Mucosa of descending colon (tissue), 3 donors: ENCODE measurements around the gene AHCYL2. TPM values are rescaled to one million over a fixed set of nuclear protein-coding genes. Genes with fewer than 3 reads are reported as not detected.

Experiments used
- ATAC-seq: fragments of 200-7000 bp; cut with Tn5 transposase; one replicate; pipeline ENCODE4 v1.9.1; 2020; ENCODE audit warnings: mild to moderate bottlenecking, moderate library complexity
- DNase-seq, 3 donors: peaks; one replicate each; pipeline ENCODE4 v3.0.0-alpha.2; 2020
- H3K36me3 ChIP-seq: fragments of 200-600 bp; one replicate; pipeline ENCODE4 v1.8.0; 2021; ENCODE audit warnings: low read depth, mild to moderate bottlenecking
- H3K4me1 ChIP-seq: fragments of 200-600 bp; one replicate; pipeline ENCODE4 v1.8.0; 2021; ENCODE audit warnings: low read depth, mild to moderate bottlenecking
- H3K4me3 ChIP-seq: fragments of 200-600 bp; one replicate; pipeline ENCODE4 v1.8.0; 2021; ENCODE audit warnings: mild to moderate bottlenecking
- H3K9me3 ChIP-seq: fragments of 200-600 bp; one replicate; pipeline ENCODE4 v1.8.0; 2021; ENCODE audit warnings: mild to moderate bottlenecking
- intact Hi-C, 2 donors: fragments of 100-400 bp; cut with DNase I in 1 of 2; cut with micrococcal nuclease in 1 of 2; formaldehyde crosslinking; loops; one replicate each; pipeline versions ENCODE4 v1.11.0 to v1.11.1; 2022; cut with DNase I, micrococcal nuclease
- total RNA-seq, 3 donors: library from RNA; stranded (reverse); fragmentation: NEBNext Ultra II Directional in 2 of 3; extraction: Animal tissue kit (Norgen Biotek cat#: 25700) in 2 of 3; gene quantifications; one replicate each; pipeline versions ENCODE4 v1.2.1 to v1.2.4, GENCODE V29; 2021 to 2023
- TF ChIP-seq, protein P1 (sequence below): fragments of 200-600 bp; IDR thresholded peaks from one replicate; pipeline ENCODE4 v1.8.0; 2022; ENCODE audit warnings: antibody characterized with exemption, mild to moderate bottlenecking
- donor health status: DM: no; HTN: no; CAD: no; lungs with moderate emphysema.
- donor health status: DM: no; HTN: no; CAD: no.
- donor health status: DM: no; HTN: yes; CAD: no.

Gene AHCYL2
- total RNA-seq, 3 donors from 2014 or later: 215 to 717 (median 467) TPM

- DNase-seq (no peak), ATAC-seq (no peak)
- Histone ChIP-seq H3K4me3 (no peak overlapping the region), H3K9me3 (no peaks in the 10 kb centered on the region), H3K4me1 (no peaks in the 10 kb centered on the region), H3K36me3 (no peaks in the 10 kb centered on the region)
- TF ChIP-seq, protein P1, sequence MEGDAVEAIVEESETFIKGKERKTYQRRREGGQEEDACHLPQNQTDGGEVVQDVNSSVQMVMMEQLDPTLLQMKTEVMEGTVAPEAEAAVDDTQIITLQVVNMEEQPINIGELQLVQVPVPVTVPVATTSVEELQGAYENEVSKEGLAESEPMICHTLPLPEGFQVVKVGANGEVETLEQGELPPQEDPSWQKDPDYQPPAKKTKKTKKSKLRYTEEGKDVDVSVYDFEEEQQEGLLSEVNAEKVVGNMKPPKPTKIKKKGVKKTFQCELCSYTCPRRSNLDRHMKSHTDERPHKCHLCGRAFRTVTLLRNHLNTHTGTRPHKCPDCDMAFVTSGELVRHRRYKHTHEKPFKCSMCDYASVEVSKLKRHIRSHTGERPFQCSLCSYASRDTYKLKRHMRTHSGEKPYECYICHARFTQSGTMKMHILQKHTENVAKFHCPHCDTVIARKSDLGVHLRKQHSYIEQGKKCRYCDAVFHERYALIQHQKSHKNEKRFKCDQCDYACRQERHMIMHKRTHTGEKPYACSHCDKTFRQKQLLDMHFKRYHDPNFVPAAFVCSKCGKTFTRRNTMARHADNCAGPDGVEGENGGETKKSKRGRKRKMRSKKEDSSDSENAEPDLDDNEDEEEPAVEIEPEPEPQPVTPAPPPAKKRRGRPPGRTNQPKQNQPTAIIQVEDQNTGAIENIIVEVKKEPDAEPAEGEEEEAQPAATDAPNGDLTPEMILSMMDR: no peak
- intact Hi-C loops: no loop called here
Measured at GRCh38 chr7:129307592-129307991, 82.8 kb downstream of the AHCYL2 start.

- no peaks in the 10 kb centered on the region for H3K36me3 ChIP-seq
- H3K4me3 ChIP-seq: no peak overlapping the region
- no peaks in the 10 kb centered on the region for H3K9me3 ChIP-seq
- intact Hi-C loops: no loop called here
- TF ChIP-seq, protein P1: no peak
- no peaks in the 10 kb centered on the region for H3K4me1 ChIP-seq
- DNase-seq: no peak
- no peak for ATAC-seq
Measured at GRCh38 chr7:129308047-129308446, 83.2 kb downstream of the AHCYL2 start.

GRCh38 chr7:129311429-129311828, 86.6 kb downstream of the AHCYL2 start:
- H3K4me3 ChIP-seq: no peak overlapping the region
- H3K36me3 ChIP-seq: no peaks in the 10 kb centered on the region
- DNase-seq: no peak
- intact Hi-C loops: no loop called here
- no peaks in the 10 kb centered on the region for H3K4me1 ChIP-seq
- no peak for ATAC-seq
- no peaks in the 10 kb centered on the region for H3K9me3 ChIP-seq
- TF ChIP-seq, protein P1: no peak

DNA sequence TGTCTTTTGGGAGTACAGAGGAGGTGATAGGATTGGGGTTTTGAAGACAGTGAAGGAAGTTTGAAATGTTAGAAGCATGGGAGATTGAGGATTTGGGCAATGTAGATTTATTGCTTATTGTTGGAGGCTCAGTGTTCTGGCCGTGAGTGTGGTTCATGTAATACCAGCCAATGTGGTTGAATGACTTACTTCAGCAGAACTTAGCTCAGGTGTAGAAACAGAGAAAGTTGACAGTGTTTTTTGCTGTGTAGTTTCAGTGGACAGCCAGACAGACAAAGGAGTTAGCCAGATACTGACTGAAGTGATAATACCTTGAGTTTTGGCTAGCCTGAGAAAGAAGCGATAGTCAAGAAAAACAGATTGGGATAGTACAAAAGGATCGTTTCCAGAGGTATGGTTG, 88.5 kb downstream of the AHCYL2 start:
- DNase-seq: no peak
- H3K4me3 ChIP-seq: no peak overlapping the region
- ATAC-seq: no peak
- intact Hi-C loops: no loop called here
- H3K9me3 ChIP-seq: no peaks in the 10 kb centered on the region
- TF ChIP-seq, protein P1: no peak
- no peaks in the 10 kb centered on the region for H3K4me1 ChIP-seq
- H3K36me3 ChIP-seq: no peaks in the 10 kb centered on the region

GRCh38 chr7:129315960-129316359, 91.1 kb downstream of the AHCYL2 start:
- Histone ChIP-seq H3K4me3 (no peak overlapping the region), H3K9me3 (no peaks in the 10 kb centered on the region), H3K4me1 (no peaks in the 10 kb centered on the region), H3K36me3 (no peaks in the 10 kb centered on the region)
- TF ChIP-seq, protein P1: no peak
- DNase-seq (no peak), ATAC-seq (no peak)
- intact Hi-C loops: no loop called here

GRCh38 chr7:129317450-129317849, 92.6 kb downstream of the AHCYL2 start:
- Histone ChIP-seq H3K4me1 (no peaks in the 10 kb centered on the region), H3K4me3 (no peak overlapping the region), H3K36me3 (no peaks in the 10 kb centered on the region), H3K9me3 (no peaks in the 10 kb centered on the region)
- ATAC-seq (no peak), DNase-seq (no peak)
- TF ChIP-seq, protein P1: no peak
- intact Hi-C loops: no loop called here
